Measurements from ENCODE around the gene CDH13.

- TF ChIP-seq, protein P1, sequence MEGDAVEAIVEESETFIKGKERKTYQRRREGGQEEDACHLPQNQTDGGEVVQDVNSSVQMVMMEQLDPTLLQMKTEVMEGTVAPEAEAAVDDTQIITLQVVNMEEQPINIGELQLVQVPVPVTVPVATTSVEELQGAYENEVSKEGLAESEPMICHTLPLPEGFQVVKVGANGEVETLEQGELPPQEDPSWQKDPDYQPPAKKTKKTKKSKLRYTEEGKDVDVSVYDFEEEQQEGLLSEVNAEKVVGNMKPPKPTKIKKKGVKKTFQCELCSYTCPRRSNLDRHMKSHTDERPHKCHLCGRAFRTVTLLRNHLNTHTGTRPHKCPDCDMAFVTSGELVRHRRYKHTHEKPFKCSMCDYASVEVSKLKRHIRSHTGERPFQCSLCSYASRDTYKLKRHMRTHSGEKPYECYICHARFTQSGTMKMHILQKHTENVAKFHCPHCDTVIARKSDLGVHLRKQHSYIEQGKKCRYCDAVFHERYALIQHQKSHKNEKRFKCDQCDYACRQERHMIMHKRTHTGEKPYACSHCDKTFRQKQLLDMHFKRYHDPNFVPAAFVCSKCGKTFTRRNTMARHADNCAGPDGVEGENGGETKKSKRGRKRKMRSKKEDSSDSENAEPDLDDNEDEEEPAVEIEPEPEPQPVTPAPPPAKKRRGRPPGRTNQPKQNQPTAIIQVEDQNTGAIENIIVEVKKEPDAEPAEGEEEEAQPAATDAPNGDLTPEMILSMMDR (conservative IDR thresholded peaks at IDR 0.05; ENCODE audit: low read length): no peak
- no peak for TF ChIP-seq EZH2phosphoT487 (IDR thresholded peaks at IDR 0.05; ENCODE audit: borderline replicate concordance, low read depth, low read length)
These were observed 1062.6 kb downstream of the CDH13 start for GRCh38 chr16:83689385-83689831.

Data from OCI-LY7 (cell line).